ENCODE results near the gene INTS3. TPM values are rescaled to one million over a fixed set of nuclear protein-coding genes. Genes with fewer than 3 reads are reported as not detected.

Gene INTS3
- total RNA-seq, 1 experiment from 2014 or later = 34.6 TPM

Other genes with a start within 250 kb of the INTS3 start
- 428 and 491 TPM in 2 replicates for gene S100A6, start 192.1 kb upstream of the INTS3 start, total RNA-seq (2014; rRNA removed; shearing (Covaris generic))
- gene S100A5, start 187.1 kb upstream of the INTS3 start, total RNA-seq (2014; rRNA removed; shearing (Covaris generic)) = 0.34 TPM in 1 of 2 replicates, not detected in the other
- 15.7 and 20.6 TPM in 2 replicates for gene S100A4, start 182.2 kb upstream of the INTS3 start, total RNA-seq (2014; rRNA removed; shearing (Covaris generic))
- gene S100A3, start 178.8 kb upstream of the INTS3 start, total RNA-seq (2014; rRNA removed; shearing (Covaris generic)) = 9.0 and 12.2 TPM in 2 replicates
- gene S100A2, start 162.2 kb upstream of the INTS3 start, total RNA-seq (2014; rRNA removed; shearing (Covaris generic)) = 86.8 and 88.6 TPM in 2 replicates
- 131 and 135 TPM in 2 replicates for gene S100A16, start 114.9 kb upstream of the INTS3 start, total RNA-seq (2014; rRNA removed; shearing (Covaris generic))
- gene S100A14, start 111.7 kb upstream of the INTS3 start, total RNA-seq (2014; rRNA removed; shearing (Covaris generic)) = not detected in 2 replicates
- 126 and 201 TPM in 2 replicates for gene S100A13, start 100.5 kb upstream of the INTS3 start, total RNA-seq (2014; rRNA removed; shearing (Covaris generic))
- 0.40 TPM in 1 of 2 replicates, not detected in the other for gene S100A1, start 99.6 kb upstream of the INTS3 start, total RNA-seq (2014; rRNA removed; shearing (Covaris generic))
- gene CHTOP, start 94.0 kb upstream of the INTS3 start, total RNA-seq (2014; rRNA removed; shearing (Covaris generic)) = 36.2 and 43.0 TPM in 2 replicates
- gene SNAPIN, start 69.3 kb upstream of the INTS3 start, total RNA-seq (2014; rRNA removed; shearing (Covaris generic)) = 45.0 and 58.5 TPM in 2 replicates
- 617 and 629 TPM in 2 replicates for gene ILF2, start 57.1 kb upstream of the INTS3 start, total RNA-seq (2014; rRNA removed; shearing (Covaris generic))
- gene NPR1, start 49.4 kb upstream of the INTS3 start, total RNA-seq (2014; rRNA removed; shearing (Covaris generic)) = not detected in 2 replicates
- gene SLC27A3, start 47.4 kb downstream of the INTS3 start, total RNA-seq (2014; rRNA removed; shearing (Covaris generic)) = 3.2 and 3.3 TPM in 2 replicates
- 3.9 and 6.0 TPM in 2 replicates for gene GATAD2B, start 194.9 kb downstream of the INTS3 start, total RNA-seq (2014; rRNA removed; shearing (Covaris generic))
- gene DENND4B, start 218.7 kb downstream of the INTS3 start, total RNA-seq (2014; rRNA removed; shearing (Covaris generic)) = 6.5 and 6.6 TPM in 2 replicates
- gene CRTC2, start 230.6 kb downstream of the INTS3 start, total RNA-seq (2014; rRNA removed; shearing (Covaris generic)) = 7.2 and 10.1 TPM in 2 replicates
- 127 and 130 TPM in 2 replicates for gene SLC39A1, start 235.5 kb downstream of the INTS3 start, total RNA-seq (2014; rRNA removed; shearing (Covaris generic))
- 3.5 and 5.0 TPM in 2 replicates for gene CREB3L4, start 239.9 kb downstream of the INTS3 start, total RNA-seq (2014; rRNA removed; shearing (Covaris generic))
- gene JTB, start 249.6 kb downstream of the INTS3 start, total RNA-seq (2014; rRNA removed; shearing (Covaris generic)) = 216 and 291 TPM in 2 replicates

All from Daoy (cell line).